H1 (cell line): ENCODE data around the gene VDR. TPM values are rescaled to one million over a fixed set of nuclear protein-coding genes. Genes with fewer than 3 reads are reported as not detected.

ENCODE experiments used
- CTCF ChIA-PET: fragments of 300-600 bp; sonication (Branson Sonifier 250); formaldehyde crosslinking; loops from one replicate; lab custom pipeline; 2021; ENCODE audit not compliant: partially characterized antibody; lab: Charles Lee
- POLR2A ChIA-PET: fragments of 300-600 bp; sonication (Branson Sonifier 250); formaldehyde crosslinking; loops from one replicate; lab custom pipeline; 2021; ENCODE audit warnings: inconsistent platforms; ENCODE audit not compliant: partially characterized antibody; lab: Charles Lee
- DNase-seq, 2 experiments: peaks; one replicate each; pipeline versions ENCODE4 v3.0.0 to v3.0.0-alpha.2; 2010 to 2022; ENCODE audit warnings: low spot score in 2 of 2, low read depth in 1 of 2, mixed read lengths in 1 of 2
- FAIRE-seq: peaks from 2 replicates; lab custom pipeline; 2011; peaks lifted over from hg19 to GRCh38; lab: Jason Lieb, UNC
- H2AFZ ChIP-seq: 2 replicates; pipeline ENCODE4 v1.8.1; 2012; ENCODE audit warnings: low read length, inconsistent platforms
- H2AK5ac ChIP-seq: 2 replicates; pipeline ENCODE4 v1.6.1; 2013; ENCODE audit warnings: low read depth, low read length
- H2BK120ac ChIP-seq: replicated peaks from 2 replicates; pipeline ENCODE3; 2013; ENCODE audit warnings: low read depth, low read length, inconsistent platforms
- H2BK12ac ChIP-seq: 2 replicates; pipeline ENCODE4 v1.6.1; 2013; ENCODE audit warnings: low read depth, low read length
- H2BK15ac ChIP-seq: 2 replicates; pipeline ENCODE4 v1.6.1; 2013; ENCODE audit warnings: low read length
- H2BK20ac ChIP-seq: 2 replicates; pipeline ENCODE4 v1.6.1; 2013; ENCODE audit warnings: low read length
- H2BK5ac ChIP-seq: 2 replicates; pipeline ENCODE4 v1.6.1; 2013; ENCODE audit warnings: low read depth, low read length
- H3K14ac ChIP-seq: 2 replicates; pipeline ENCODE4 v1.6.1; 2013; ENCODE audit warnings: inconsistent platforms; ENCODE audit not compliant: insufficient read length
- H3K18ac ChIP-seq: 2 replicates; pipeline ENCODE4 v1.6.1; 2013; ENCODE audit warnings: low read length; ENCODE audit errors: extremely low read depth
- H3K23ac ChIP-seq: 2 replicates; pipeline ENCODE4 v1.6.1; 2013; ENCODE audit warnings: inconsistent platforms; ENCODE audit not compliant: insufficient read length
- H3K23me2 ChIP-seq: 2 replicates; pipeline ENCODE4 v1.6.1; 2013; ENCODE audit warnings: low read depth, low read length
- H3K27ac ChIP-seq: 2 replicates; pipeline ENCODE4 v1.6.1; 2011; ENCODE audit warnings: low read depth, low read length, inconsistent platforms
- H3K27me3 ChIP-seq, 4 experiments: replicated peaks in 1 of 4; 1 replicate in 1 of 4; 2 replicates in 3 of 4; pipeline versions ENCODE4 v1.6.1 to v1.8.1; 2011 to 2013; ENCODE audit warnings: low read length in 3 of 4, mild to moderate bottlenecking in 3 of 4, inconsistent platforms in 2 of 4, mixed read lengths in 2 of 4, moderate library complexity in 1 of 4; ENCODE audit not compliant: control insufficient read depth in 3 of 4, insufficient read depth in 3 of 4; ENCODE audit errors: extremely low read depth in 1 of 4
- H3K36me3 ChIP-seq, 4 experiments: 2 replicates each; pipeline versions ENCODE4 v1.6.1 to v1.8.1; 2011 to 2013; ENCODE audit warnings: mild to moderate bottlenecking in 4 of 4, low read length in 3 of 4, moderate library complexity in 2 of 4, control low read depth in 1 of 4, inconsistent platforms in 1 of 4; ENCODE audit not compliant: insufficient read depth in 4 of 4, control insufficient read depth in 2 of 4
- H3K4ac ChIP-seq: replicated peaks from 2 replicates; pipeline ENCODE3; 2013; ENCODE audit warnings: low read length, low read depth, mixed read lengths, inconsistent platforms; ENCODE audit not compliant: insufficient read length
- H3K4me1 ChIP-seq, 4 experiments: replicated peaks in 1 of 4; 1 replicate in 1 of 4; 2 replicates in 3 of 4; pipeline versions ENCODE4 v1.6.1 to v1.8.1; 2011 to 2013; ENCODE audit warnings: low read length in 3 of 4, inconsistent platforms in 2 of 4, mixed read lengths in 1 of 4; ENCODE audit not compliant: insufficient read depth in 4 of 4, control insufficient read depth in 3 of 4
- H3K4me2 ChIP-seq, 2 experiments: 2 replicates each; pipeline versions ENCODE4 v1.6.1 to v1.8.1; 2011 to 2013; ENCODE audit warnings: low read depth in 2 of 2, low read length in 2 of 2, control low read depth in 1 of 2, inconsistent platforms in 1 of 2, mild to moderate bottlenecking in 1 of 2; ENCODE audit not compliant: insufficient read depth in 1 of 2
- H3K4me3 ChIP-seq, 4 experiments: fragments of 200-600, 300-600 bp in 1 of 4; sonication (generic), shearing (Covaris generic), sonication (Bioruptor Twin) in 1 of 4; 2 replicates each; pipeline versions ENCODE4 v1.5.1 to v1.8.1; 2011 to 2016; ENCODE audit warnings: low read length in 4 of 4, low read depth in 3 of 4, control low read depth in 2 of 4, inconsistent platforms in 2 of 4, mild to moderate bottlenecking in 2 of 4, mixed read lengths in 1 of 4, moderate library complexity in 1 of 4; ENCODE audit not compliant: insufficient read depth in 2 of 4; ENCODE audit errors: extremely low read depth in 1 of 4
- H3K56ac ChIP-seq: replicated peaks from 2 replicates; pipeline ENCODE3; 2013; ENCODE audit warnings: low read depth, mild to moderate bottlenecking, mixed read lengths, low read length, inconsistent platforms; ENCODE audit not compliant: insufficient read length
- H3K79me1 ChIP-seq: 2 replicates; pipeline ENCODE4 v1.6.1; 2013; ENCODE audit warnings: low read depth, low read length, control low read depth
- H3K79me2 ChIP-seq, 2 experiments: 2 replicates each; pipeline versions ENCODE4 v1.6.1 to v1.8.1; 2012 to 2013; ENCODE audit warnings: low read length in 2 of 2, mild to moderate bottlenecking in 2 of 2, inconsistent platforms in 1 of 2; ENCODE audit not compliant: insufficient read depth in 2 of 2, control insufficient read depth in 1 of 2
- H3K9ac ChIP-seq, 4 experiments: replicated peaks in 1 of 4; 1 replicate in 1 of 4; 2 replicates in 3 of 4; pipeline versions ENCODE4 v1.6.1 to v1.8.1; 2011 to 2013; ENCODE audit warnings: low read depth in 3 of 4, low read length in 3 of 4, control low read depth in 2 of 4, mild to moderate bottlenecking in 2 of 4, moderate library complexity in 2 of 4, inconsistent platforms in 1 of 4; ENCODE audit errors: extremely low read depth in 1 of 4
- H3K9me3 ChIP-seq, 2 experiments: 2 replicates each; pipeline versions ENCODE4 v1.6.1 to v1.8.1; 2012 to 2013; ENCODE audit warnings: mild to moderate bottlenecking in 2 of 2, moderate library complexity in 2 of 2, control low read depth in 1 of 2, inconsistent platforms in 1 of 2, low read depth in 1 of 2, low read length in 1 of 2, mixed read lengths in 1 of 2; ENCODE audit not compliant: insufficient read depth in 2 of 2
- H4K20me1 ChIP-seq, 2 experiments: replicated peaks in 1 of 2; 2 replicates each; pipeline versions ENCODE3 to v1.8.1; 2011 to 2013; ENCODE audit warnings: inconsistent platforms in 2 of 2, low read length in 2 of 2, mild to moderate bottlenecking in 1 of 2; ENCODE audit not compliant: insufficient read depth in 2 of 2, control insufficient read depth in 1 of 2
- H4K5ac ChIP-seq: 2 replicates; pipeline ENCODE4 v1.6.1; 2013; ENCODE audit warnings: low read length, low read depth, mixed read lengths, inconsistent platforms; ENCODE audit not compliant: insufficient read length
- H4K8ac ChIP-seq: 2 replicates; pipeline ENCODE4 v1.8.0; 2013; ENCODE audit warnings: mild to moderate bottlenecking, moderate library complexity, low read length, inconsistent platforms; ENCODE audit not compliant: insufficient read depth; ENCODE audit errors: extremely low read depth
- H4K91ac ChIP-seq: replicated peaks from 2 replicates; pipeline ENCODE3; 2013; ENCODE audit warnings: low read length, mixed read lengths, inconsistent platforms; ENCODE audit not compliant: insufficient read length
- CEBPB ChIP-seq: IDR thresholded peaks from 2 replicates; pipeline ENCODE4 v1.6.1; 2012; ENCODE audit warnings: low read depth, low read length
- CHD1 ChIP-seq: IDR thresholded peaks from 2 replicates; pipeline ENCODE4 v1.6.1; 2012; ENCODE audit warnings: low read depth, low read length, improper control_type of control experiment
- CREB1 ChIP-seq: IDR thresholded peaks from 2 replicates; pipeline ENCODE4 v1.6.1; 2012; ENCODE audit warnings: inconsistent platforms
- KDM1A ChIP-seq: fragments of 200-600, 300-600 bp; sonication (generic); IDR thresholded peaks from 2 replicates; pipeline ENCODE4 v1.7.1; 2016; ENCODE audit warnings: mild to moderate bottlenecking, low read length, borderline replicate concordance
- RAD21 ChIP-seq, 2 experiments: IDR thresholded peaks in 1 of 2; conservative IDR thresholded peaks in 1 of 2; 2 replicates each; pipeline ENCODE4 v1.6.1; 2011; ENCODE audit warnings: low read depth in 2 of 2, low read length in 2 of 2, improper control_type of control experiment in 1 of 2, inconsistent platforms in 1 of 2, mild to moderate bottlenecking in 1 of 2, moderate library complexity in 1 of 2
- TAF1 ChIP-seq: IDR thresholded peaks from 2 replicates; pipeline ENCODE4 v1.6.1; 2011; ENCODE audit warnings: mild to moderate bottlenecking, low read depth, low read length
- TEAD4 ChIP-seq: IDR thresholded peaks from 2 replicates; pipeline ENCODE4 v1.6.1; 2012; ENCODE audit warnings: low read depth, low read length, inconsistent platforms, mixed read lengths
- YY1 ChIP-seq: IDR thresholded peaks from 2 replicates; pipeline ENCODE4 v1.6.1; 2011; ENCODE audit warnings: low read depth, mild to moderate bottlenecking, low read length
- WGBS, 2 experiments: shearing (Covaris generic) in 1 of 2; methylation state at CpG; one replicate each; pipeline versions ENCODE4 v1.1.6 to v1.1.7; 2013 to 2015; ENCODE audit warnings: low lambda C conversion rate in 2 of 2, mixed read lengths in 2 of 2, inconsistent platforms in 1 of 2, low coverage in 1 of 2, missing lambda C conversion rate in 1 of 2; ENCODE audit not compliant: insufficient replicate concordance in 2 of 2, insufficient coverage in 1 of 2, insufficient read length in 1 of 2; ENCODE audit errors: extremely low coverage in 1 of 2, missing lambda C conversion rate in 1 of 2; 5-methylcytosine and 5-hydroxymethylcytosine counted together
- polyA plus RNA-seq, 7 experiments: library from polyadenylated mRNA; depleted of rRNA in 3 of 7; stranded (reverse) in 5 of 7; unstranded in 2 of 7; fragments of >200 nt in 5 of 7; fragments of 200-250 nt in 2 of 7; gene quantifications; 1 replicate in 5 of 7; 2 replicates in 1 of 7; 4 replicates in 1 of 7; pipeline versions ENCODE4 v1.2.1 to v1.2.3, GENCODE V29; 2011 to 2013; ENCODE audit warnings: missing spikeins in 2 of 7, mixed read lengths in 2 of 7
- total RNA-seq: library from RNA; stranded (reverse); fragmentation: NEBNext Ultra II Directional; extraction: Animal tissue kit (Norgen Biotek cat#: 25700); gene quantifications from 2 replicates; pipeline ENCODE4 v1.2.1, GENCODE V29; 2021
- TF ChIP-seq, protein P1 (sequence below), 3 experiments: IDR thresholded peaks; 1 replicate in 2 of 3; 2 replicates in 1 of 3; pipeline versions ENCODE4 v1.5.1 to v1.6.1; 2011; ENCODE audit warnings: low read length in 3 of 3, mild to moderate bottlenecking in 3 of 3, inconsistent platforms in 2 of 3, low read depth in 1 of 3, moderate library complexity in 1 of 3; ENCODE audit not compliant: insufficient read depth in 1 of 3; ENCODE audit errors: control extremely low read depth in 1 of 3

Gene VDR
- total and polyA plus RNA-seq, 2 of the 8 experiments (the other 6 are each of a cell fraction or from before 2014, with no cell fraction given), result 0.44 to 0.65 TPM

DNA sequence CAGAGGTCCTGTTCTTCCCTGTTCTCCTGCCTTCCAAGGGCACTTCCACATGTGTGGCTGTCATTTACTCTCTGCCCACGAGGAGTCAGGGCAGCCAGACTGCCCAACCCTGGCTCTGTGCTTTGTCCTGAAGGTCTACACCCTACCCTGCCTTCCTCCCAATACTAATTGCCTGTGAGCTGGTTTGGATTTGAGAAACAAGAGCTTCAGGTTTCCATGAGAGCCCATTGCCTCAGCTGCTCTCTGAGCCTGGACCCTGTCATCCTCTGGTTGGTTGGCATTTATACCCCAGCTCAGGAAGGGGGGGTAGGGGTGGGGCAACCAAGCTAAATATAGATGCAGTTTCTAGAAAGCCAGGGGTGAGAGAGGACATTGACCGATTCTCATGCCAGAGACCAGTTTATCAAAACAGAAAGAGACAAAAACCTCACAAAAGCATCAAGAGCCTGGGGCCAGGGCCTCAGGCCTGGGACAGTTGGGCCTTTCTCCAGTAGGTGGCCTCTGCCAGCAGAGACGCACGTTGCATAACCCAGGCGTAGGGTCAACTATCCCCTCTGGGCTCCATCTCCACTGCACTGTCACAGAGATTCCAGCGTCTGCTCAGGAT is 34.5 kb downstream of the VDR start:
- Histone ChIP-seq H2BK5ac (no peak overlapping the region), H3K23me2 (no peaks in the 10 kb centered on the region), H3K79me1 (no peaks in the 10 kb centered on the region), H4K5ac (no peak overlapping the region), H3K4me1 (no peaks in the 10 kb centered on the region), H3K4me2 (no peak overlapping the region), H3K27ac (no peak overlapping the region), H4K8ac (peak overlapping the region; percentile 68; the same call in 1 of the 2 replicates), H3K56ac (no peak overlapping the region), H4K20me1 (no peaks in the 10 kb centered on the region), H3K14ac (no peak overlapping the region), H2BK15ac (no peak overlapping the region), H3K79me2 (no peaks in the 10 kb centered on the region), H2BK12ac (0 out of 2 replicates have a peak overlapping the region, but pooled peaks have one; percentile 39), H2AK5ac (no peak overlapping the region), H3K9me3 (no peaks in the 10 kb centered on the region), H3K23ac (no peak overlapping the region), H3K4ac (no peak overlapping the region), H3K4me3 (no peak overlapping the region), H2AFZ (0 out of 2 replicates have a peak overlapping the region, but pooled peaks have one; percentile 5), H3K36me3 (no peaks in the 10 kb centered on the region), H4K91ac (no peak overlapping the region), H2BK120ac (no peak overlapping the region), H3K27me3 (no peaks in the 10 kb centered on the region), H3K9ac (no peak overlapping the region), H3K18ac (no peak overlapping the region), H2BK20ac (no peak overlapping the region)
- TF ChIP-seq CEBPB, result peak; percentile 93
- TF ChIP-seq CREB1, result 0 out of 2 replicates have a peak, but pooled peaks have one; percentile 29
- peak; percentile 55 to 68; a peak in 3 of 4 replicates for TF ChIP-seq RAD21 (IDR thresholded peaks at IDR 0.05 in 1 of 2, conservative IDR thresholded peaks at IDR 0.05 in 1 of 2; ENCODE audit: low read depth in 2 of 2, low read length in 2 of 2)
- 0 out of 2 replicates have a peak, but pooled peaks have one; percentile 50 for TF ChIP-seq TEAD4
- no peak for TF ChIP-seq YY1
- TF ChIP-seq KDM1A, result no peak
- TF ChIP-seq, protein P1, sequence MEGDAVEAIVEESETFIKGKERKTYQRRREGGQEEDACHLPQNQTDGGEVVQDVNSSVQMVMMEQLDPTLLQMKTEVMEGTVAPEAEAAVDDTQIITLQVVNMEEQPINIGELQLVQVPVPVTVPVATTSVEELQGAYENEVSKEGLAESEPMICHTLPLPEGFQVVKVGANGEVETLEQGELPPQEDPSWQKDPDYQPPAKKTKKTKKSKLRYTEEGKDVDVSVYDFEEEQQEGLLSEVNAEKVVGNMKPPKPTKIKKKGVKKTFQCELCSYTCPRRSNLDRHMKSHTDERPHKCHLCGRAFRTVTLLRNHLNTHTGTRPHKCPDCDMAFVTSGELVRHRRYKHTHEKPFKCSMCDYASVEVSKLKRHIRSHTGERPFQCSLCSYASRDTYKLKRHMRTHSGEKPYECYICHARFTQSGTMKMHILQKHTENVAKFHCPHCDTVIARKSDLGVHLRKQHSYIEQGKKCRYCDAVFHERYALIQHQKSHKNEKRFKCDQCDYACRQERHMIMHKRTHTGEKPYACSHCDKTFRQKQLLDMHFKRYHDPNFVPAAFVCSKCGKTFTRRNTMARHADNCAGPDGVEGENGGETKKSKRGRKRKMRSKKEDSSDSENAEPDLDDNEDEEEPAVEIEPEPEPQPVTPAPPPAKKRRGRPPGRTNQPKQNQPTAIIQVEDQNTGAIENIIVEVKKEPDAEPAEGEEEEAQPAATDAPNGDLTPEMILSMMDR (IDR thresholded peaks at IDR 0.05; ENCODE audit: control extremely low read depth in 1 of 3, insufficient read depth in 1 of 3, low read depth in 1 of 3, low read length in 3 of 3), result peak; percentile 74 to 80 (median 78)
- TF ChIP-seq TAF1, result no peak
- TF ChIP-seq CHD1, result no peak
- POLR2A ChIA-PET, result interaction anchor here (0.9 to 1.3 kb wide), 2 partner anchors 30 to 35 kb away, joined by 3 to 4 read pairs; partner anchors contain the start of gene VDR
- no peak for FAIRE-seq
- CTCF ChIA-PET, result interaction anchor here (0.7 to 4.2 kb wide), 29 partner anchors 10 to 323 kb away, joined by 3 to 29 read pairs (median 5); partner anchors contain the start of genes SLC48A1 and VDR
- 59% methylated on average over 6 of the region's 6 CpGs; no CpG with 5 or more reads in 1 of the 2 experiments for WGBS, 2 experiments
- peak; percentile 17 to 56 for DNase-seq
